Epithelial cell of esophagus (primary cell): ENCODE measurements around the gene NADSYN1.

Experiments used
- DNase-seq: peaks from one replicate; pipeline ENCODE4 v3.0.0; 2010; ENCODE audit warnings: low read depth
- H3K4me3 ChIP-seq: 2 replicates; pipeline ENCODE4 v1.5.1; 2011; ENCODE audit warnings: mild to moderate bottlenecking, low read length, control low read depth
- TF ChIP-seq, protein P1 (sequence below): IDR thresholded peaks from 2 replicates; pipeline ENCODE4 v1.5.1; 2011; ENCODE audit warnings: low read depth, mild to moderate bottlenecking, low read length, control low read depth, inconsistent platforms; ENCODE audit not compliant: insufficient read depth; ENCODE audit errors: missing control alignments

NADSYN1 gene

DNA sequence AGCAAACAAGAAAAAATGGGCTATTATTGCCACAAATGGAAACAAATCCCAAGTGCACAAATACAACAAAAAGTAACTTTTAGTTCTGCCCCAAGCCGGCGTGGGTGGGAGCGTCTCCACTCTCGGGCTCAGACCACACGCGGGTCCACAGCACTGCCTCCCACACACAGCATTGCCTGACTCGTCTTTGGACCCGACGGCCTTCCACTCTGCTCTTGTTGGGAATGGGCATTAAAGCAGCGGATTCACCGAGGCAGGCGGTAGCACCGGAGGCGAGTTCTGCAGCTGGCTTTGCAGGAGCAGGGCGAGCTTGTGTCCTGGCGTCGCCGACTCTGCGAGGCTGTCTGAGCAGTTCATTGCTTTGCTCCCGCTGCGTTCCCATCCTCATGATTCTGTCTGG lies 23.0 kb downstream of the NADSYN1 start:
- H3K4me3 ChIP-seq, result no peak overlapping the region
- no peak for DNase-seq
- TF ChIP-seq, protein P1, sequence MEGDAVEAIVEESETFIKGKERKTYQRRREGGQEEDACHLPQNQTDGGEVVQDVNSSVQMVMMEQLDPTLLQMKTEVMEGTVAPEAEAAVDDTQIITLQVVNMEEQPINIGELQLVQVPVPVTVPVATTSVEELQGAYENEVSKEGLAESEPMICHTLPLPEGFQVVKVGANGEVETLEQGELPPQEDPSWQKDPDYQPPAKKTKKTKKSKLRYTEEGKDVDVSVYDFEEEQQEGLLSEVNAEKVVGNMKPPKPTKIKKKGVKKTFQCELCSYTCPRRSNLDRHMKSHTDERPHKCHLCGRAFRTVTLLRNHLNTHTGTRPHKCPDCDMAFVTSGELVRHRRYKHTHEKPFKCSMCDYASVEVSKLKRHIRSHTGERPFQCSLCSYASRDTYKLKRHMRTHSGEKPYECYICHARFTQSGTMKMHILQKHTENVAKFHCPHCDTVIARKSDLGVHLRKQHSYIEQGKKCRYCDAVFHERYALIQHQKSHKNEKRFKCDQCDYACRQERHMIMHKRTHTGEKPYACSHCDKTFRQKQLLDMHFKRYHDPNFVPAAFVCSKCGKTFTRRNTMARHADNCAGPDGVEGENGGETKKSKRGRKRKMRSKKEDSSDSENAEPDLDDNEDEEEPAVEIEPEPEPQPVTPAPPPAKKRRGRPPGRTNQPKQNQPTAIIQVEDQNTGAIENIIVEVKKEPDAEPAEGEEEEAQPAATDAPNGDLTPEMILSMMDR, result no peak

DNA sequence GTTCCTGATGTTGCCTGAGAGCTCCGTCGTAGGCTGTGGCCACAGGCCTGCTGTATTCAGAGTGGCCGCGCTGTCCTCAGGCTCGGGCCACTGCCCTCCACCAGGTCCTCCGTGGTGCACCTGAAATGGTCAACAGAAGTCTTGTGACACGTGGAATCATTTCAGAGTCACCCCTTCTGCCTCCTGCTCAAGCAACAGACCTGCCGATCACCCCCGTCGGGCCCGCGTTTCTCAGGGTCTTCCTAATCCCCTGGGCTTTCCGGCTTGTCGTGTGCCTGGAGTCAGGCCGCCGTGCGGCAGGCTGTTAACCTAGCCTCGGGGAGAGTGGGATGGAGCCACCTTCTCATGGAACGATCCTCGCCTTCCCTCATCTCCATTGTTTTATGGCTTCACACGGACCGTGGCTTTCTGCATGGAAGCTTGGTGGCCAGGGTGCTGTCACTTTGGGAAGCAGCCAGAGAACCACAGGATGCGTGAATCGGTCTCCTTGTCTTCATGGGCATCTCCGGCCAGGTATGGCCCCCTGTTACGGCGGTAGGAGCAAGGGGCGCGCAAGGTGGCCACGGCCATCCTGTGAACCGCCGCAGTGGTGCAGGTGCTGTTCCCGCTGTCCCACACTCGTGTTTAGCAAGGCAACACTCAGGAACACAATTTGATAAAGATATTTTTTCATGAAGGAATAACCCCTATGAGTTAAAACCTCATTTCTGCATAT lies 24.1 kb downstream of the NADSYN1 start:
- no peak for DNase-seq
- TF ChIP-seq, protein P1, result no peak

DNA sequence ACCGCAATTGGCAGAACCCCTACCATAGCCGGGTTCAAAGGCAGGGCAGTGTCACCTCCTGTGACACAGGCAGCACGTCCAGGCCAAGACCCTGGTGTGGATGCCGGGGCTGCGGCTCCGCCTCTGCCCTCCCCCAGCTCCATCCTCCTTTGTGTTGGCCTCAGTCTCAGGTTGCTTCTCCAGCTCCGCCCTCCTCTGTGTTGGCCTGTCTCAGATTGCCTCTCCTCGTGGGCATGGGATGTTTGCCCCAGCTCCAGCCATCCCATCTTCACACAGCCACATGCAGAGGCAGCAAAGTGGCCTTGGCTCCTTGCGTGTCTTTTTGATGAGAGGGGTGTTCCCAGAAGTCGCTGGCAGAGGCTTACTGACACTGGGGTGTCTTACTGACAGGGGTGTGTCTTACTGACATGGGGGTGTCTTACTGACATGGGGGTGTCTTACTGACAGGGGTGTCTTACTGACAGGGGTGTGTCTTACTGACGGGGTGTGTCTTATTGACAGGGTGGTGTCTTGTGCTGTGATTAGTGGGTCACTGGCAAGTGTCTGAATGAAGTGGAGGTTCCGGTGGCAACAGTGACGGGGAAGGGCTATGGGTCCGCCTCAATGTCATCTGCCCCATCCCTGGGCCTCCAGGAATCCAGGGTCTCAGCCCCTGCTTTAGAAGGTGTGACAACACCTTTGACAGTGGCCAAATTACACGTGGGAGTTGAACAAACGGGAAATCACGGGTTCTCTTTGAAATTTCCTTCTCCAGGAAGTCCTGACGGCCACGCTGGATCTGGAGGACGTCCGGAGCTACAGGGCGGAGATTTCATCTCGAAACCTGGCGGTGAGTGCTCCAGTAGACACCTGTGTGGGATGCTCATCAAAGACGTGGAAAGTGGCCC lies 24.9 kb downstream of the NADSYN1 start:
- no peak overlapping the region for H3K4me3 ChIP-seq
- TF ChIP-seq, protein P1, result no peak

More for the DNA sequence above, 24.1 kb downstream of the NADSYN1 start:
- H3K4me3 ChIP-seq, result no peak overlapping the region

DNA sequence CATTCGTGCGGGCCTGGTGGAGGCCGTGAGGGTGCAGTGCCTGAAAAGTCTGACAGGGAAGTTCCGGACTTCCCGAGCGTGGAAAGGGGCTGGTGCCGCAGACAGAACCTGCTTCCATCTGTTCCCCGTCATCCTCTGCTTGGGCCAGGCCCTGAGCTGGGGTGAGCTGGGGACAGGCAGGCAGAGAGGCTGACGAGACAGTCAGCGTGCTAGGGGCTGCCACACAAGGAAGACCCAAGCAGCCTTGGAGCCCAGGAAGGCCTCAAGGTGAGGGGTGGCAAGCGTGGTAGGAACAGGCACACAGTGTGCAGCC lies 25.5 kb downstream of the NADSYN1 start:
- DNase-seq, result no peak
- no peak overlapping the region for H3K4me3 ChIP-seq
- TF ChIP-seq, protein P1, result no peak

More for the DNA sequence above, 24.9 kb downstream of the NADSYN1 start:
- DNase-seq, result no peak

DNA sequence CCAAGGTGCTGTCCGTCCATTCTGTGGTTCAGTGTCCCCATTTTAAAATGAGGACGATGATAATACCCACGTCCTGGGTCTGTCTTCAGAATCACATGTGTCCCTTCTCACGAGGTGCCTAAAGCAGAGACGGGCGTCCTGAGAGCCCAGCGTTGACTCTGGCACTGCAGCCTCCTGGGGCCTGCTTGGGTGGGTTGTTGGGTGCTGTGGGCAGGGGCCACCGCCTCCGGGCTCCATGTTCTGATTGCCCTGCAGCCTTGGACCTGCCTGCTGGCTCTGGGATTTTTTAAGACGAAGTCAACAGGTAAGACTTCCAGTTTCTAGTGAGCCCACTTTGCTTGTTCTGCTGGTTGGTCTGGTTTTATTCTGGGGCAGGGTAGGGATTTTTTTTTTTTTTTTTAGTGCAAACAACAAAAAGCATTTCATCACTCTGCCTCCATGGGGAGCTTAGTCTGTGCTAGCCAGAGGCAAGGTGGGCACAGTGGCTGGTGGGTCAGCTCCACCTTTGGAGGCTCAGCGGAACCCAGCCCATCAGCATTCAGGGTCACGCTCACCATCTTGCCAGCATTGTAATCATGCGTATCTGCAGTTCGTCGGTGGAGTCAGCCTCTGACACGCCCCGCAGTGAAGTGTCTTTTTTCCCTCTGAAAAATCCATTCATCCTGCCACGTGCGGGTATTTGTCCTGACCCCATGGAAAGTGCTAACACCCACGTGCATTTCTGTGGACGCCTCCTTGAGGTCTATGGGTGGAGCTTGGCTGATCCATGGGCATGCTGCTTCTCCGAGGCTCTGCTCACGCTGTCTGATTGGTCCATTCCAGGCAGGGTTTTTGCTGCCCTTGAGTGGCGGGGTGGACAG lies 28.3 kb downstream of the NADSYN1 start:
- H3K4me3 ChIP-seq, result no peak overlapping the region
- TF ChIP-seq, protein P1, result no peak
- DNase-seq, result peak; percentile 67

DNA sequence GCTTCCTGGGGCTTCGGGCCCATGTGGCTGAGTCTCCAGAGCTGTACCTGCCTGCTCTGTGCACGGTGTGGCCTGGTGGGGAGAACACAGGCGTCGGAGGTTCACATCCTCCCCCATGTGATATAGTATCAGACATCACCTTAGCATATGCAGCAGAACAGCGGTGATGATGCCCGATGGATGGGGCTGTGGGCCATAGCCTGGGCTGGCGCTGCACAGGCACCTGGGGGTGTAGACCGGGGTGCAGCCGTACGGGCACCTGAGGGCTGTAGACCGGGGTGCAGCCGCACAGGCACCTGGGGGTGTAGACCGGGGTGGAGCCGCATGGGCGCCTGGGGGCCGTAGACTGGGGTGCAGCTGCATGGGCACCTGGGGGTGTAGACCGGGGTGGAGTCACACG lies 29.2 kb downstream of the NADSYN1 start:
- TF ChIP-seq, protein P1, result no peak
- DNase-seq, result no peak
- H3K4me3 ChIP-seq, result no peak overlapping the region
